IPS-NIHi11 (cell line): ENCODE results near the gene PEAK1.

Experiments used
- DNase-seq: peaks from one replicate; pipeline ENCODE4 v3.0.0; 2012; ENCODE audit warnings: mixed read lengths, low spot score

The PEAK1 gene

GRCh38 chr15:77093436-77093835, 326.5 kb downstream of the PEAK1 start:
- no peak for DNase-seq

- no peak for DNase-seq
Measured at GRCh38 chr15:77091097-77091496, 328.8 kb downstream of the PEAK1 start.

GRCh38 chr15:77087213-77087612, 332.7 kb downstream of the PEAK1 start:
- DNase-seq = no peak

GRCh38 chr15:77085297-77085696, 334.6 kb downstream of the PEAK1 start:
- DNase-seq = no peak

- no peak for DNase-seq
Measured at GRCh38 chr15:77084436-77084835, 335.5 kb downstream of the PEAK1 start.

GRCh38 chr15:77083381-77084160, 336.3 kb downstream of the PEAK1 start:
- DNase-seq = peak; percentile 97

GRCh38 chr15:77081971-77082370, 337.9 kb downstream of the PEAK1 start:
- DNase-seq = no peak

- DNase-seq = no peak
Measured at GRCh38 chr15:77076323-77076915, 343.5 kb downstream of the PEAK1 start.

GRCh38 chr15:77075528-77075927, 344.4 kb downstream of the PEAK1 start:
- DNase-seq = no peak

GRCh38 chr15:77074350-77074749, 345.6 kb downstream of the PEAK1 start:
- no peak for DNase-seq

GRCh38 chr15:77071305-77072223, 348.3 kb downstream of the PEAK1 start:
- DNase-seq = no peak

GRCh38 chr15:77070495-77071304, 349.2 kb downstream of the PEAK1 start, which contains the start of gene TSPAN3:
Gene TSPAN3 (minus strand): TSS chr15:77071109. CDS start chr15:77070954, 155 bp downstream.
- peak; percentile 97 for DNase-seq

- DNase-seq = no peak
Measured at GRCh38 chr15:77070180-77070494, 349.8 kb downstream of the PEAK1 start.

GRCh38 chr15:77069521-77070121, 350.3 kb downstream of the PEAK1 start:
- no peak for DNase-seq

- no peak for DNase-seq
Measured at GRCh38 chr15:77068633-77069032, 351.3 kb downstream of the PEAK1 start.

GRCh38 chr15:77067691-77068367, 352.1 kb downstream of the PEAK1 start:
- DNase-seq = no peak

- no peak for DNase-seq
Measured at GRCh38 chr15:77066971-77067690, 352.8 kb downstream of the PEAK1 start.

GRCh38 chr15:77064539-77065308, 355.2 kb downstream of the PEAK1 start:
- DNase-seq = no peak

GRCh38 chr15:77064063-77064462, 355.8 kb downstream of the PEAK1 start:
- DNase-seq = no peak
